PFSK-1 (cell line): ENCODE results near the gene TMEM245.

Experiments
- FOXP2 ChIP-seq: optimal IDR thresholded peaks from 2 replicates; pipeline ENCODE3; 2011; ENCODE audit warnings: borderline replicate concordance, control low read depth, inconsistent platforms; ENCODE audit not compliant: insufficient read depth; ENCODE audit errors: extremely low read length, extremely low read depth
- POLR2AphosphoS5 ChIP-seq: IDR thresholded peaks from 2 replicates; pipeline ENCODE4 v1.6.1; 2012; ENCODE audit warnings: low read depth, mild to moderate bottlenecking, control low read depth, low read length, moderate library complexity
- REST ChIP-seq, 2 experiments: IDR thresholded peaks; 2 replicates each; pipeline versions ENCODE4 v1.6.1 to v1.8.0; 2011 to 2012; ENCODE audit warnings: low read depth in 2 of 2, low read length in 2 of 2, control low read depth in 1 of 2, inconsistent platforms in 1 of 2, mild to moderate bottlenecking in 1 of 2, moderate library complexity in 1 of 2; ENCODE audit not compliant: insufficient read depth in 1 of 2
- SIN3A ChIP-seq: IDR thresholded peaks from 2 replicates; pipeline ENCODE4 v1.6.1; 2012; ENCODE audit warnings: mild to moderate bottlenecking, low read length, moderate library complexity, borderline replicate concordance; ENCODE audit not compliant: insufficient read depth
- TAF1 ChIP-seq: IDR thresholded peaks from 2 replicates; pipeline ENCODE4 v1.6.1; 2012; ENCODE audit warnings: low read length, control low read depth, borderline replicate concordance; ENCODE audit not compliant: insufficient read depth

GRCh38 chr9:109145051-109145450 is 25.3 kb upstream of the TMEM245 start:
- no peak for TF ChIP-seq TAF1
- TF ChIP-seq FOXP2, result no peak
- TF ChIP-seq POLR2AphosphoS5, result no peak
- TF ChIP-seq REST (IDR thresholded peaks at IDR 0.05; ENCODE audit: insufficient read depth in 1 of 2, low read depth in 2 of 2, low read length in 2 of 2), result no peak
- TF ChIP-seq SIN3A, result no peak
